ENCODE data around the gene CEP57L1.

The CEP57L1 gene

GRCh38 chr6:109095036-109095834 is at the start of gene CEP57L1:
CEP57L1 (plus strand) TSS chr6:109095507; CDS start chr6:109145222, 49,715 bp downstream.
- peak within 1 kb of the TSS; percentile 59 to 86 (median 75) for H3K4me3 ChIP-seq
- H3K27ac ChIP-seq, result peak within 1 kb of the TSS; percentile 88 to 99 (median 97)

DNA sequence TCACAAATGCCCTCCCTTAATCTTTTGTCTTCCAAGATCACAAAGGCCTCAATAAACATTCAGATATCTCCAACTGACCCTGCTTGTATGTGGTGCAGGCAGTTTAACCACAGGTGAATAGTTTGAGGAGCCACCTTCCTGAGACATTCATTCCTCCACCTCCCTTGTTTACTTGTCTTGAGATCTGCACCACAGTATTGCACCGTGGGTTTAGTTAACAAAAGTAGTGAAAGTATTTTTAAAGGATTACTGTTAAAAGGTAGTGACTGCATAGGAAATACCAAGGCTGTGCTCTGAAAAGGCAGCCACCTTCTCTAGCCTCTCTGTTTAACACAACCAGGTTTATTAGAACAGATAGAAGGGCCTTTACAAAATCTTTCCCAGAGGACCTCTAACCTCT is 47.1 kb upstream of the CEP57L1 start:
- Histone ChIP-seq H3K27ac (no peak overlapping the region), H3K4me3 (no peak overlapping the region)

- no peak overlapping the region for H3K27ac ChIP-seq
- H3K4me3 ChIP-seq, result no peak overlapping the region
These were observed 46.5 kb upstream of the CEP57L1 start for GRCh38 chr6:109048670-109049415.

- no peak overlapping the region for H3K4me3 ChIP-seq
- no peak overlapping the region for H3K27ac ChIP-seq
These were observed 45.3 kb upstream of the CEP57L1 start for GRCh38 chr6:109050012-109050411.

- Histone ChIP-seq H3K4me3 (no peak overlapping the region), H3K27ac (no peak overlapping the region)
These were observed 44.7 kb upstream of the CEP57L1 start for GRCh38 chr6:109050447-109051102.

DNA sequence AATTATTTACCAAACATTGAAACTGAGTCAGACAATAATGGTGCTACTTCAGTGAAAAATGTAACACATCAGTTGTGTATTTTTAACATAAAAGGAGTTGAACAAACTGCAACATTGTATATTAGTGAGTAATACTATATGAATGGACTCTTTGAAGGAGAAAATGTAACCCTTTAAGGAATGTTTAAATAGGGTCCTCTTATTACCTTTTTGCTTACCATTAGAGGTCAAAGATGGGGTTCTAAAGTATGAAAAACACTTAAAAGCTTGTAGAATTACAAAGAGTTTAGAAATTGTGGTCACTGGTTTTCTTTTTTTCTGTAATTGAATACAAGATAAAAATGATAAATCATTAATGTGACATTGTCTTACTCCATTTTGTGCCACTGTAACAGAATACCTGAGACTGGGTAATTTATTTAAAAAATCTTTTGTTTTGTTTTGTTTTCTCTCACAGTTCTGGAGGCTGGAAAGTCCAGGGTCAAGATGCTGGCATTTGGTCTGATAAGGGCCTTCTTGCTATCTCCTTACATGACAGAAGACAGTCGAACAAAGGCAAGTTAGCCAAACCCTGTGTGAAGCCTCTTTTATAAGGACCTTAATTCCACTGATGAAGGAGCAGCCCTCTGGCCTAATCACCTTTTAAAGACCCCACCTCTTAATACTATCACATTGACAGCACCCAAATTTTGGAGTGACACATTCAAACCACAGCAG is 43.8 kb upstream of the CEP57L1 start:
- no peak overlapping the region for H3K27ac ChIP-seq
- no peak overlapping the region for H3K4me3 ChIP-seq

GRCh38 chr6:109052018-109052651 is 43.2 kb upstream of the CEP57L1 start:
- Histone ChIP-seq H3K27ac (no peak overlapping the region), H3K4me3 (no peak overlapping the region)

GRCh38 chr6:109052852-109053251 is 42.5 kb upstream of the CEP57L1 start:
- Histone ChIP-seq H3K4me3 (no peak overlapping the region), H3K27ac (no peak overlapping the region)

GRCh38 chr6:109053336-109053735 is 42.0 kb upstream of the CEP57L1 start:
- no peak overlapping the region for H3K4me3 ChIP-seq
- no peak overlapping the region for H3K27ac ChIP-seq

DNA sequence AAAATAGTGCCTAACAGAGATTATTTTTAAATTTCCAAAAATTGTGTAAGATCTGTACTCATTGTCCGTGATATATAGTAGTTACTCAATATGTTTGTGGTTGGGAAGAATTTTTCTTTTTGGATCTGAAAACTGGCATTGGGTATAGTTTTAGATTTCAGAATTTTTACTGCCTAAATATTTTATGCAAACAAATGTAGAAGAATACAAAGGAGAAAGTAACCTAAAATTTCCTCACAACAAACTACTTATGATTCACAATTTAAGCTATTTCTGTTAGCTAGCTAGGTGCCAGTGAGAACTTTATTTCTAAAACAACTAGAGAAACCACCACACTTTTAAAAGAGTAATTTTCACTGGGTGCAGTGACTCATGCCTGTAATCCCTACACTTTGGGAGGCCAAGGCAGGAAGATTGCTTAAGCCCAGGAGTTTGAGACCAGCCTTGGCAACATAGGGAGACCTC is 39.5 kb upstream of the CEP57L1 start:
- Histone ChIP-seq H3K27ac (no peak overlapping the region), H3K4me3 (no peak overlapping the region)

GRCh38 chr6:109056661-109057060 is 38.6 kb upstream of the CEP57L1 start:
- Histone ChIP-seq H3K27ac (no peak overlapping the region), H3K4me3 (no peak overlapping the region)

- Histone ChIP-seq H3K4me3 (no peak overlapping the region), H3K27ac (peak overlapping the region in 3 of 21 experiments; percentile 3 to 41 (median 40))
These were observed 36.7 kb upstream of the CEP57L1 start for GRCh38 chr6:109058620-109059019.

GRCh38 chr6:109059153-109059552 is 36.2 kb upstream of the CEP57L1 start:
- H3K27ac ChIP-seq, result peak overlapping the region in 7 of 21 experiments; percentile 3 to 50 (median 42)
- H3K4me3 ChIP-seq, result no peak overlapping the region

- no peak overlapping the region for H3K4me3 ChIP-seq
These were observed 35.7 kb upstream of the CEP57L1 start for GRCh38 chr6:109059571-109060021.

GRCh38 chr6:109060571-109060970 is 34.7 kb upstream of the CEP57L1 start:
- no peak overlapping the region for H3K4me3 ChIP-seq
- H3K27ac ChIP-seq, result peak overlapping the region in 4 of 21 experiments; percentile 2 to 42 (median 20)

More at GRCh38 chr6:109059571-109060021, 35.7 kb upstream of the CEP57L1 start:
- peak overlapping the region in 7 of 21 experiments; percentile 2 to 50 (median 42) for H3K27ac ChIP-seq

DNA sequence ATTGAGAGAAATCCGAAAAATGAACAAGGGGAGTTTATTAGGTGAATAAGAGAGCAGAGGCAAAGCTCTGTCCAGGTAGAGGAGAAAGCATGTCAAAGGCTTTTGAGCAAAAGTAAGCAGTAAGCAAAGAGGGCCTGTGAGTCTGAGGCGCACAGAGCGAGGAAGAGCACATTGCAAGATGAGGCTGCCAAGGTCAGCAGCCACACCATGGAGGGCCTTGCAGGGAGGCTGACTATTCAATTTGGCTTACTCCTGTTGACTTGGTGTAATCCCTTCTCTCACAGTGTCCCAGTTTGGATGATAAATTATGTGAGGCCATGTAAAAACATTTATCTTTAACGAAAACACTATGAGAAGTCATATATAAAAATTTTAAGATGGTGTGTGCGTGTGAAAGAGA is 33.1 kb upstream of the CEP57L1 start:
- Histone ChIP-seq H3K4me3 (no peak overlapping the region), H3K27ac (no peak overlapping the region)

DNA sequence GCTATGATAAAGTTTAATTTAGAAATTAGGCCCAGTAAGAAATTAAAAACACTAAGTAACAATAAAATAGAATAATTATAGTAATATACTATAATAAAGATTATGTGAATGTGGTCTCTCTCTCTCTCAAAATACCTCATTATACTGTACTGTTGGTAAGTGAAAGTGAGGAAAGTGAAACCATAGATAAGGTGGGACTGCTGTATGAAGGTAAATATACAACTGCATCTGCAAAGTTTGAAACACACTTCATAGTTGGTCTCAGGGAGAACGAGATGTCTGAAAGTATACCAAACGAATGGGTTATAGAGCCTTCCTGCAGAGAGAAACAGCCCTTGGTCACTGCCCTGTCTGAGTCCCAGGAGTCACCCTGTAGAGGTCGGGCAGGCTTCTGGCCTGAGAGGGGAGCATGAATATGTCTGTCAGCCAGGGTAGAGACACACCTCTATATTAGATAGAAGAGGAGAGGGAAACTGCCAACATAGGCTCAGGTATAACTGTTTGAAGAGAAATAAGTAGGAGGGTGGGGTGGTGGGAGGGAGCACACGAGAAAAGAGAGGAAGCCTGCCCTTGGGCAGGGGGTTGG is 32.4 kb upstream of the CEP57L1 start:
- Histone ChIP-seq H3K27ac (no peak overlapping the region), H3K4me3 (no peak overlapping the region)

GRCh38 chr6:109069746-109070145 is 25.6 kb upstream of the CEP57L1 start:
- Histone ChIP-seq H3K27ac (no peak overlapping the region), H3K4me3 (no peak overlapping the region)
